ENCODE measurements around the gene PMF1.
"Not testable (repeated sequence)": the region's sequence is repeated elsewhere in the genome, so short reads cannot be mapped to it uniquely, and the experiment has no call there.

PMF1 gene

DNA sequence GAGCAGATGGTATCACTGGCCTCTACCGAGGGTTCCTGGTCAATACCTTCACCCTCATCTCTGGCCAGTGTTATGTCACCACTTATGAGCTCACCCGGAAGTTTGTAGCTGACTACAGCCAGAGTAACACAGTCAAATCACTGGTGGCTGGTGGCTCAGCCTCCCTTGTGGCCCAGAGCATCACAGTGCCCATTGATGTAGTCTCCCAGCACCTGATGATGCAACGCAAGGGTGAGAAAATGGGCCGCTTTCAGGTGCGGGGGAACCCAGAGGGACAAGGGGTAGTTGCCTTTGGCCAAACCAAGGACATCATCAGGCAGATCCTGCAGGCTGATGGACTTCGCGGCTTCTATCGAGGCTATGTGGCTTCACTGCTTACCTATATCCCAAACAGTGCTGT lies 12.8 kb upstream of the PMF1 start:
- H3K9me3 ChIP-seq (ENCODE audit: control insufficient read depth, insufficient read depth, low read length): no peaks in the 10 kb centered on the region
- H3K9ac ChIP-seq (ENCODE audit: low read depth, low read length): no peak overlapping the region
- H3K36me3 ChIP-seq (ENCODE audit: control insufficient read depth, insufficient read depth, low read length): peaks cover 50% of the 10 kb centered on the region
- no peak overlapping the region for H3K4me3 ChIP-seq (ENCODE audit: low read depth, low read length)
- no peak overlapping the region for H3K27ac ChIP-seq (ENCODE audit: low read depth, low read length)
- no peaks in the 10 kb centered on the region; the same call in 1 of the 2 replicates for H3K4me1 ChIP-seq (ENCODE audit: control insufficient read depth, insufficient read depth, low read length)
- no peaks in the 10 kb centered on the region for H3K27me3 ChIP-seq (ENCODE audit: control insufficient read depth, insufficient read depth, low read length)

DNA sequence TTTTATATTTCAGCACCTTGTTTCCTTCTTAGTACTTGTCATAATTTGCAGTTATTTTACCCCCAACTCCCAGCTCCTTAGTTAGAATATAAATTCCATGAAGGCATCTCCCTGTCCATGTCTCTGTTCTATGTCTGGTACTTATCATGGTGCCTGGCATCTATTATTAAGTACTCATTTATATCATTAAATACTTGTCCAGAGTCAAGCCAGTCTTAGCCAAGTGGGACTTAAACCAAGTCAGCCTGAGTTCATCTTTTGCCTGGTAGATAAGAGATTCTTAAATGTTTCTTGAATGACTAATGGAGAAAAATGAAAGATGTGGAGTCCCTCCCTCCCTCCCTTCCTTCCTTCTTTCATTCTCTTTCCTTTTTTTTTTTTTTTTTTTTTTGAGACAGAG lies 9.5 kb upstream of the PMF1 start:
- Histone ChIP-seq H3K27ac (ENCODE audit: low read depth, low read length) (no peak overlapping the region), H3K9ac (ENCODE audit: low read depth, low read length) (no peak overlapping the region), H3K4me1 (ENCODE audit: control insufficient read depth, insufficient read depth, low read length) (peaks cover under 1% of the 10 kb centered on the region), H3K4me3 (ENCODE audit: low read depth, low read length) (no peak overlapping the region), H3K36me3 (ENCODE audit: control insufficient read depth, insufficient read depth, low read length) (peaks cover 62% of the 10 kb centered on the region), H3K9me3 (ENCODE audit: control insufficient read depth, insufficient read depth, low read length) (no peaks in the 10 kb centered on the region), H3K27me3 (ENCODE audit: control insufficient read depth, insufficient read depth, low read length) (no peaks in the 10 kb centered on the region)

GRCh38 chr1:156204686-156205085 lies 8.1 kb upstream of the PMF1 start:
- H3K27ac ChIP-seq (ENCODE audit: low read depth, low read length): no peak overlapping the region

GRCh38 chr1:156211243-156211642 lies 1.6 kb upstream of the PMF1 start:
- Histone ChIP-seq H3K27ac (ENCODE audit: low read depth, low read length) (no peak overlapping the region), H3K9me3 (ENCODE audit: control insufficient read depth, insufficient read depth, low read length) (no peaks in the 10 kb centered on the region), H3K27me3 (ENCODE audit: control insufficient read depth, insufficient read depth, low read length) (no peaks in the 10 kb centered on the region), H3K9ac (ENCODE audit: low read depth, low read length) (no peak overlapping the region), H3K36me3 (ENCODE audit: control insufficient read depth, insufficient read depth, low read length) (peaks cover 60% of the 10 kb centered on the region), H3K4me1 (ENCODE audit: control insufficient read depth, insufficient read depth, low read length) (peaks cover 22% of the 10 kb centered on the region), H3K4me3 (ENCODE audit: low read depth, low read length) (no peak overlapping the region)

More at GRCh38 chr1:156204686-156205085, 8.1 kb upstream of the PMF1 start:
- Histone ChIP-seq H3K27me3 (ENCODE audit: control insufficient read depth, insufficient read depth, low read length) (no peaks in the 10 kb centered on the region), H3K4me3 (ENCODE audit: low read depth, low read length) (no peak overlapping the region), H3K9me3 (ENCODE audit: control insufficient read depth, insufficient read depth, low read length) (no peaks in the 10 kb centered on the region), H3K9ac (ENCODE audit: low read depth, low read length) (no peak overlapping the region), H3K4me1 (ENCODE audit: control insufficient read depth, insufficient read depth, low read length) (peaks cover 12% of the 10 kb centered on the region), H3K36me3 (ENCODE audit: control insufficient read depth, insufficient read depth, low read length) (peaks cover 61% of the 10 kb centered on the region)

- Histone ChIP-seq H3K4me3 (ENCODE audit: low read depth, low read length) (peak overlapping the region; percentile 95), H3K36me3 (ENCODE audit: control insufficient read depth, insufficient read depth, low read length) (peaks cover 54% of the 10 kb centered on the region)
Measured at GRCh38 chr1:156212130-156212529, 677 bp upstream of the PMF1 start.

DNA sequence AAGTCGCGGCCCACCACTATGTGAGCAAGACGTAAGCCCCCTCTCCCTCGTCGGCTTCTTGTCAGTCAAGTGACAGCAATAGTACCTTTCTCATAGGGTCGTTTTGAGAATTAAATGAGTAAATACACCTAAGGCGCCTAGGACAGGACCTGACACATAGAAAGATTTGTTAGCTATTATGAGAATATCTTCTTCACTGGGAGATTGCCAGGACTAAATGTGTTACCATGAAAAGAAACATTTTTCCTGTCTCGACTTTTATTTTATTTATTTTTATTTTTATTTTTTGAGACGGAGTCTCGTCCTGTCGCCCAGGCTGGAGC lies 798 bp downstream of the PMF1 start:
- Histone ChIP-seq H3K27me3 (ENCODE audit: control insufficient read depth, insufficient read depth, low read length) (no peaks in the 10 kb centered on the region), H3K27ac (ENCODE audit: low read depth, low read length) (peak overlapping the region; percentile 100), H3K9me3 (ENCODE audit: control insufficient read depth, insufficient read depth, low read length) (no peaks in the 10 kb centered on the region), H3K4me1 (ENCODE audit: control insufficient read depth, insufficient read depth, low read length) (peaks cover 18% of the 10 kb centered on the region), H3K9ac (ENCODE audit: low read depth, low read length) (peak overlapping the region; percentile 99), H3K4me3 (ENCODE audit: low read depth, low read length) (peak overlapping the region; percentile 95), H3K36me3 (ENCODE audit: control insufficient read depth, insufficient read depth, low read length) (peaks cover 41% of the 10 kb centered on the region)

More at GRCh38 chr1:156212130-156212529, 677 bp upstream of the PMF1 start:
- peaks cover 22% of the 10 kb centered on the region for H3K4me1 ChIP-seq (ENCODE audit: control insufficient read depth, insufficient read depth, low read length)
- no peaks in the 10 kb centered on the region for H3K27me3 ChIP-seq (ENCODE audit: control insufficient read depth, insufficient read depth, low read length)
- H3K27ac ChIP-seq (ENCODE audit: low read depth, low read length): peak overlapping the region; percentile 100
- H3K9ac ChIP-seq (ENCODE audit: low read depth, low read length): peak overlapping the region; percentile 70
- H3K9me3 ChIP-seq (ENCODE audit: control insufficient read depth, insufficient read depth, low read length): no peaks in the 10 kb centered on the region

- H3K27me3 ChIP-seq (ENCODE audit: control insufficient read depth, insufficient read depth, low read length): no peaks in the 10 kb centered on the region
- peak overlapping the region; percentile 95 for H3K4me3 ChIP-seq (ENCODE audit: low read depth, low read length)
- peaks cover 36% of the 10 kb centered on the region for H3K36me3 ChIP-seq (ENCODE audit: control insufficient read depth, insufficient read depth, low read length)
- no peak overlapping the region for H3K9ac ChIP-seq (ENCODE audit: low read depth, low read length)
- H3K9me3 ChIP-seq (ENCODE audit: control insufficient read depth, insufficient read depth, low read length): no peaks in the 10 kb centered on the region
- peak overlapping the region; percentile 100 for H3K27ac ChIP-seq (ENCODE audit: low read depth, low read length)
- H3K4me1 ChIP-seq (ENCODE audit: control insufficient read depth, insufficient read depth, low read length): peaks cover 12% of the 10 kb centered on the region
Measured at GRCh38 chr1:156214024-156214748, 1.4 kb downstream of the PMF1 start.

DNA sequence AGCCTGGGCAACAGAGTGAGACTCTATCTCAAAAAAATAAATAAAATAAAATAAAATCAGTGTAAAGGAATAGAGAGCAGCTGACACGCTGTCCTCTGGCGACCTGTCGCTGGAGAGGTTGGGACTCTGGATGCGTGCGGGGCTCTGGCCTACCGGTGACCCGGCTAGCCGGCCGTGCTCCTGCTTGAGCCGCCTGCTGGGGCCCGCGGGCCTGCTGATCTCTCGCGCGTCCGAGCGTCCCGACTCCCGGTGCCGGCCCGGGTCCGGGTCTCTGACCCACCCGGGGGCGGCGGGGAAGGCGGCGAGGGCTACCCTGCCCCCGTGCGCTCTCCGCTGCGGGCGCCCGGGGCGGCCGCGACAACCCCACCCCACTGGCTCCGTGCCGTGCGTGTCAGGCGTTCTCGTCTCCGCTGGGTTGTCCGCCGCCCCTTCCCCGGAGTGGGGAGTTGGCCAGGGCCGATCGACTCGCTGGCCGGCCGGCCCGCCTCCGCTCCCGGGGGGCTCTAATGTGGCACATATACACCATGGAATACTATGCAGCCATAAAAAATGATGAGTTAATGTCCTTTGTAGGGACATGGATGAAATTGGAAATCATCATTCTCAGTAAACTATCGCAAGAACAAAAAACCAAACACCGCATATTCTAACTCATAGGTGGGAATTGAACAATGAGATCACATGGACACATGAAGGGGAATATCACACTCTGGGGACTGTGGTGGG lies 3.7 kb downstream of the PMF1 start:
- H3K27me3 ChIP-seq (ENCODE audit: control insufficient read depth, insufficient read depth, low read length); H3K4me3 ChIP-seq (ENCODE audit: low read depth, low read length); H3K9ac ChIP-seq (ENCODE audit: low read depth, low read length); H3K9me3 ChIP-seq (ENCODE audit: control insufficient read depth, insufficient read depth, low read length); H3K27ac ChIP-seq (ENCODE audit: low read depth, low read length): not testable (repeated sequence)
- peaks cover 10% of the 10 kb centered on the region for H3K4me1 ChIP-seq (ENCODE audit: control insufficient read depth, insufficient read depth, low read length)
- H3K36me3 ChIP-seq (ENCODE audit: control insufficient read depth, insufficient read depth, low read length): peaks cover 38% of the 10 kb centered on the region

DNA sequence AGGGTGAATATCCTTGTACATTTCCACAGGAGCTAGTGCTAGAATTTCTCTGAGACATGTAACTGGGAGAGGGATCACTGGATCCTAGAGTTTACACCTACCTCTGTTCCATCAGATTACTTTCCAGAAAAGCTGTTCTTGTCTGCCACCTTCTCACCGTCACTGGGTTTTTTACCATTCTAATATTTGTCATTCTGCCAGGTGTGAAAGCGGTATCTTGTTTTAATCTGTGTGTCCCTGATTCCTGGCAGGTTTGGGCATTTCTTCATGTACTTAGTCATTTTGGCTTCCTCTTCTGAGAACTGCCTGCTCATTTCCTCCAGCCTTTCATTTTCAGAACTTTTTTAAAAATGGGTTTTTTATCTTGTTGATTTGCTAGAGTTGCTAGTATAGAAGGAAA lies 5.1 kb downstream of the PMF1 start:
- Histone ChIP-seq H3K36me3 (ENCODE audit: control insufficient read depth, insufficient read depth, low read length) (peaks cover 49% of the 10 kb centered on the region), H3K9ac (ENCODE audit: low read depth, low read length) (no peak overlapping the region)

GRCh38 chr1:156220226-156220625 lies 7.4 kb downstream of the PMF1 start:
- no peaks in the 10 kb centered on the region for H3K9me3 ChIP-seq (ENCODE audit: control insufficient read depth, insufficient read depth, low read length)
- H3K36me3 ChIP-seq (ENCODE audit: control insufficient read depth, insufficient read depth, low read length): peaks cover 54% of the 10 kb centered on the region
- H3K4me1 ChIP-seq (ENCODE audit: control insufficient read depth, insufficient read depth, low read length): no peaks in the 10 kb centered on the region
- no peak overlapping the region for H3K27ac ChIP-seq (ENCODE audit: low read depth, low read length)
- H3K27me3 ChIP-seq (ENCODE audit: control insufficient read depth, insufficient read depth, low read length): no peaks in the 10 kb centered on the region
- no peak overlapping the region for H3K4me3 ChIP-seq (ENCODE audit: low read depth, low read length)
- H3K9ac ChIP-seq (ENCODE audit: low read depth, low read length): no peak overlapping the region

More for the DNA sequence above, 5.1 kb downstream of the PMF1 start:
- Histone ChIP-seq H3K27me3 (ENCODE audit: control insufficient read depth, insufficient read depth, low read length) (no peaks in the 10 kb centered on the region), H3K27ac (ENCODE audit: low read depth, low read length) (no peak overlapping the region), H3K9me3 (ENCODE audit: control insufficient read depth, insufficient read depth, low read length) (no peaks in the 10 kb centered on the region), H3K4me1 (ENCODE audit: control insufficient read depth, insufficient read depth, low read length) (0 out of 2 replicates have a peak, but pooled peaks cover 2% of the 10 kb centered on the region), H3K4me3 (ENCODE audit: low read depth, low read length) (no peak overlapping the region)

DNA sequence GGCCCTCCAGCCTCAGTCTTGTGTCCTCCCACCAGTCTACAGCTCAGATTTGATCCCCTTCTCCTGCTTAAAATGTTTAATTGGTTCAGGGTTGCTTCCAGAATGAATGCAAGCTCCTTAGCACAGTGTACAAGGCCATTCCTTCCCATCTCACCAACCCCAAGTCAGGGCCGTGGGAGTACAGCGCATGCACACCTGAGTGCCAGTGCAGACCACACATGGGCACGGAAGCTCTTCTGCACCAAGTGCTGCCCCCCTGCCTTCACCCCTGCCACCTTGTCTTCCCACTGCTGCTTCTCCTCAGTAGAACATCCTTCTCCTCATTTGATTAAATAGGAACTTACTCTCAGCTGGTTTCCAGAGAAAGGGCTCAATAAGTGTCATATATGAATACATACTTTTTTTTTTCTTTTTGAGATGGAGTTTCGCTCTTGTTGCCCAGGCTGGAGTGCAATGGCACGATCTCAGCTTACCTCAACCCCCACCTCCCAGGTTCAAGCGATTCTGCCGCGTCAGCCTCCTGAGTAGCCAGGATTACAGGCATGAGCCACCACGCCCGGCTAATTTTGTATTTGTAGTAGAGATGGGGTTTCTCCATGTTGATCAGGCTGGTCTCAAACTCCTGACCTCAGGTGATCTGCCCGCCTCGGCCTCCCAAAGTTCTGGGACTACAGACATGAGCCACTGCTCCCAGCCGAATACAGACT lies 9.3 kb downstream of the PMF1 start:
- Histone ChIP-seq H3K4me3 (ENCODE audit: low read depth, low read length) (no peak overlapping the region), H3K9me3 (ENCODE audit: control insufficient read depth, insufficient read depth, low read length) (no peaks in the 10 kb centered on the region), H3K27ac (ENCODE audit: low read depth, low read length) (no peak overlapping the region), H3K36me3 (ENCODE audit: control insufficient read depth, insufficient read depth, low read length) (peaks cover 56% of the 10 kb centered on the region), H3K4me1 (ENCODE audit: control insufficient read depth, insufficient read depth, low read length) (no peaks in the 10 kb centered on the region), H3K9ac (ENCODE audit: low read depth, low read length) (no peak overlapping the region), H3K27me3 (ENCODE audit: control insufficient read depth, insufficient read depth, low read length) (no peaks in the 10 kb centered on the region)

Measured in HUES48 (cell line).